ENCODE data around the gene FUOM.

FUOM gene

DNA sequence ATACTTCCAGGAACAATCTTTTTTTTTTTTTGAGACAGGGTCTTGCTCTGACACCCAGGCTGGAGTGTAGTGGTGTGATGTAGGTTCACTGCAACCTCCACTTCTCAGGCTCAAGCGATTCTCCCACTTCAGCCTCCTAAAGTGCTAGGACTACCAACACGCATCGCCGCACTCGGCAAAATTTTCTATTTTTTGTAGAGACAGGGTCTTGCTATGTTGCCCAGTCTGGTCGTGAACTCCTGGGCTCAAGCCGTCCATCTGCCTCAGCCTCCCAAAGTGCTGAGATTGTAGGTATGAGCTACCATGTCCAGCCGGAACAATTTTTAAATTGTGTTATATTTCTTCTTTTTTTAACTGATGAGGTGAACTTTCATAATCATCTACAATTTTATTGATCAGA, 47.0 kb downstream of the FUOM start:
- no peaks in the 10 kb centered on the region for H3K27me3 ChIP-seq (ENCODE audit: insufficient read depth, low read length)
- H3K27ac ChIP-seq (ENCODE audit: low read length), result no peak overlapping the region
- peaks cover 3% of the 10 kb centered on the region; the same call in 1 of the 2 replicates for H3K4me1 ChIP-seq (ENCODE audit: insufficient read depth, low read length)
- peaks cover 38% of the 10 kb centered on the region for H3K36me3 ChIP-seq (ENCODE audit: insufficient read depth, low read depth, low read length)
- no peaks in the 10 kb centered on the region for H3K9me3 ChIP-seq (ENCODE audit: insufficient read depth, low read depth, low read length)
- no peak overlapping the region for H3K9ac ChIP-seq (ENCODE audit: low read depth, low read length)
- H3K4me3 ChIP-seq (ENCODE audit: low read length), result no peak overlapping the region

GRCh38 chr10:133310399-133310755, 47.4 kb downstream of the FUOM start:
- H3K36me3 ChIP-seq (ENCODE audit: insufficient read depth, low read depth, low read length), result peaks cover 38% of the 10 kb centered on the region
- H3K9me3 ChIP-seq (ENCODE audit: insufficient read depth, low read depth, low read length), result no peaks in the 10 kb centered on the region
- H3K4me3 ChIP-seq (ENCODE audit: low read length), result no peak overlapping the region
- H3K27me3 ChIP-seq (ENCODE audit: insufficient read depth, low read length), result no peaks in the 10 kb centered on the region
- no peak overlapping the region for H3K9ac ChIP-seq (ENCODE audit: low read depth, low read length)
- H3K27ac ChIP-seq (ENCODE audit: low read length), result no peak overlapping the region
- peaks cover 3% of the 10 kb centered on the region; the same call in 1 of the 2 replicates for H3K4me1 ChIP-seq (ENCODE audit: insufficient read depth, low read length)

DNA sequence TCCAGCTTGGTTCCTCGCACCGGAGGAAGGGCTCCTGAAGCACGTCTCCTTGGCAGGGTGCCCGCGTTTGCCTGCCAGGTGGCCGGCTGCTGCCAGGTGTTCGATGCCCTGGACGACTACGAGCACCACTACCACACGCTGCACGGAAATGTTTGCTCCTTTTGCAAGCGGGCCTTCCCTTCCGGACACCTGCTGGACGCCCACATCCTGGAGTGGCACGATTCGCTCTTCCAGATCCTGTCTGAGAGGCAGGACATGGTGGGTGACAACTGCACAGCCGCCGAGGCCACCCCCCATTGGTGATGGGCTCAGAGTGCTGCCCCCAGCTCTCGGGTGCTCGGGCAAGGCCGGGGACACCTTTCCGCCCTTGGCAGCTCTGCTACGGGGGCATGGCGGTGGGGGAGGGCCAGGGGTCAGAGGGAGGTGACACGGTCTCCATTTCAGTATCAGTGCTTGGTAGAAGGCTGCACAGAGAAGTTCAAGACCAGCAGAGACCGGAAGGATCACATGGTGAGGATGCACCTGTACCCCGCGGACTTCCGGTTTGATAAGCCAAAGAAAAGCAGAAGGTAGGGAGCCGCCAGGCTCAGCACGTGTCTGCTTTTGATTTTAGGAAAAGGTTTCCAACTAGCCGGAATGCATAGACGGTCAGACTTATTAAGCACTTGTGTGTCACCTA, 48.0 kb downstream of the FUOM start:
- Histone ChIP-seq H3K36me3 (ENCODE audit: insufficient read depth, low read depth, low read length) (peaks cover 38% of the 10 kb centered on the region), H3K27me3 (ENCODE audit: insufficient read depth, low read length) (no peaks in the 10 kb centered on the region), H3K27ac (ENCODE audit: low read length) (no peak overlapping the region), H3K9me3 (ENCODE audit: insufficient read depth, low read depth, low read length) (no peaks in the 10 kb centered on the region), H3K4me1 (ENCODE audit: insufficient read depth, low read length) (peaks cover 3% of the 10 kb centered on the region; the same call in 1 of the 2 replicates), H3K4me3 (ENCODE audit: low read length) (peak overlapping the region; percentile 58; the same call in 1 of the 2 replicates), H3K9ac (ENCODE audit: low read depth, low read length) (no peak overlapping the region)

DNA sequence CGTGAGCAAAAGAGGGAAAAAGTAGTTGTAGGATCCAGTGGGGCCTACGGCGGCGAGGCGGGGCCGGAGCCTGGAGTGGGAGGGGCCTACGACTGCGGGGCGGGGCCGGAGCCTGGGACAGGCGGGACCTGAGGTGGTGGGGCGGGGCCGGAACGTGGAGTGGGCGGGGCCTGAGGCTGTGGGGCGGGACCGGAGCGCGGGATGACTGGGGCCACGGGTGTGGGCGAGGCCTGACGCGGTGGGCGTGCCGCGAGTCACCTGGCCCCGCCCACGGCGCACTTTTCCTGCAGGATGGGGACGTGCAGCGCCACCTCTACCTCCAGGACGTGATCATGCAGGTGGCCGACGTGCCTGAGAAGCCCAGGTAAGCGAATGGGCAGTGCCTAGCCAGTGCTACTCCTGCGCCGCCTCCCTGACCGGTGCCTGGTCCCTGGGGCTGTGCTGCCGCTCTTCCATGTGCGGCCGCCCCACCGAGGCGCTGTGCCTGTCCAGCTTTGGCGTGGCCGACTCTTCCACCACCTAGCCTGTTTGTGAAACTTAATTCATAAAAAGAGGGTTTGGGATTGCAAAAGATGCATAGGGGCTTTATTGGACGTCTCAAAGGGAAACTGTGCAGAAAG, 48.6 kb downstream of the FUOM start:
- Histone ChIP-seq H3K4me1 (ENCODE audit: insufficient read depth, low read length) (peaks cover 3% of the 10 kb centered on the region; the same call in 1 of the 2 replicates), H3K27ac (ENCODE audit: low read length) (peak overlapping the region; percentile 93), H3K9ac (ENCODE audit: low read depth, low read length) (peak overlapping the region; percentile 90), H3K36me3 (ENCODE audit: insufficient read depth, low read depth, low read length) (peaks cover 38% of the 10 kb centered on the region), H3K9me3 (ENCODE audit: insufficient read depth, low read depth, low read length) (no peaks in the 10 kb centered on the region), H3K27me3 (ENCODE audit: insufficient read depth, low read length) (no peaks in the 10 kb centered on the region), H3K4me3 (ENCODE audit: low read length) (peak overlapping the region; percentile 95)

DNA sequence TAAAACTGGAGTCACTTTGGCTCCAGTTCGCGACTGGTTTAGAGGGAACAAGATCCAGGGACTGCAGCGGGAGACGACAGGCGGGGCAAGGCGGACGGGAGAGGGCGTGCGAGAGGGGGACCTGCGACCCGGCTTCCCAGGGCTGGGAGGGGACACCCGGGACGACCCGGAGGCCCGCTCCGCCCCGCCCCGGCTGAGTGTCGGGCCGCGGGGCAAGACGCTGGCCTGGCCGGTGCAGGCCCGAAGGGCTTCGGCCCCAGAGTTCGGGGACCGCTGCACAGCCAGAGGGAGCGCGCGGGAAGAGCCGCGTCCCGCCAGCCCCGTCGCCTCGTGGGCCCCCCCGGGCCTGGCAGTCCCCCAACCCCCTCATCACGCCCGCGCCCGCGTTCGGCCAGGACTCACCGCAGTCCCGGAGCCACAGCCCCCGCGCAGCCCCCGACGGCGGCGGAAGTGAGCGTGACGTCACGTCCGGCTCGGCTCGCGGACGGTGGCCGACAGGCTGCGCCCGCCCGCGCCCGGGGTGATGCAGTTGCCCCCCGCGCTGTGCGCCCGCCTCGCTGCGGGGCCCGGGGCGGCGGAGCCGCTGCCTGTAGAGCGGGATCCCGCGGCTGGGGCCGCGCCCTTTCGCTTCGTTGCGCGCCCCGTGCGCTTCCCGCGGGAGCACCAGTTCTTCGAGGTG, 49.3 kb downstream of the FUOM start, which contains the start of the genes TUBGCP2 and ZNF511:
Gene TUBGCP2, minus strand, starts transcription at position 452 of the 679 bp plus-strand sequence. CDS start 5,931 bp downstream, outside the sequence.
Gene ZNF511, plus strand, starts transcription at position 494 of the 679 bp plus-strand sequence. Its CDS starts 30 bp downstream, at position 524.
- Histone ChIP-seq H3K4me1 (ENCODE audit: insufficient read depth, low read length) (peaks cover 3% of the 10 kb centered on the region; the same call in 1 of the 2 replicates), H3K36me3 (ENCODE audit: insufficient read depth, low read depth, low read length) (peaks cover 38% of the 10 kb centered on the region), H3K9ac (ENCODE audit: low read depth, low read length) (peak within 1 kb of the TSS; percentile 90), H3K4me3 (ENCODE audit: low read length) (peak within 1 kb of the TSS; percentile 95), H3K27ac (ENCODE audit: low read length) (peak within 1 kb of the TSS; percentile 93), H3K9me3 (ENCODE audit: insufficient read depth, low read depth, low read length) (no peaks in the 10 kb centered on the region), H3K27me3 (ENCODE audit: insufficient read depth, low read length) (no peaks in the 10 kb centered on the region)

DNA sequence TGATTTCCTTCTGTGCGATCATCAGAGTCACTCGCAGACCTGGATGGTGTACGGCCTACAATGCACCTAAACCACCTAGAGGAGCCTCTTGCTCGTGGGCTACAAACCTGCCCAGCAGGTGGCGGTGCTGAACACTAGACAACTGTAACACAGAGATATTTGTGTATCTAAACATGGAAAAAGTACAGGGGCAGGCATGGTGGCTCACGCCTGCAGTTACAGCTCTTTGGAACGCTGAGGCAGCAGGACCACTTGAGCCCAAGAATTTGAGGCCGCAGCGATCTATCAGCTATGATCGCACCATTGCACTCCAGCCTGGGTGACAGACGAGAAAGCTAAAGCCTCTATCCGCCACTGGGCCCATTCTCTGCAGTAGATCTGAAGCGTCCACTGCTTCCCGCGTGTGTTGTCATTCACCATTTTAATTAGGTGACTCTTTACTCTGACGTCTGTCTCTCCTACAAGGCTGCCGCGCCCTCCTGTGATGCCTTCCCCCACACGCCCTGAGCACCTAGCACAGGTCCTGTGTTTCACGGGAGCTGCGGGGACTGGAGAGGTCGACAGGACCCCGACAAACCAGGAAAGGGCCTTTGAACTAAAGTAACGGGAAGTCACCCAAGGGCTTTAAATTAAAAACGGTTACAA, 49.9 kb downstream of the FUOM start:
- Histone ChIP-seq H3K36me3 (ENCODE audit: insufficient read depth, low read depth, low read length) (peaks cover 35% of the 10 kb centered on the region), H3K27me3 (ENCODE audit: insufficient read depth, low read length) (no peaks in the 10 kb centered on the region), H3K4me1 (ENCODE audit: insufficient read depth, low read length) (peaks cover 3% of the 10 kb centered on the region; the same call in 1 of the 2 replicates), H3K27ac (ENCODE audit: low read length) (no peak overlapping the region), H3K9me3 (ENCODE audit: insufficient read depth, low read depth, low read length) (no peaks in the 10 kb centered on the region), H3K9ac (ENCODE audit: low read depth, low read length) (peak overlapping the region; percentile 90), H3K4me3 (ENCODE audit: low read length) (peak overlapping the region; percentile 95)

DNA sequence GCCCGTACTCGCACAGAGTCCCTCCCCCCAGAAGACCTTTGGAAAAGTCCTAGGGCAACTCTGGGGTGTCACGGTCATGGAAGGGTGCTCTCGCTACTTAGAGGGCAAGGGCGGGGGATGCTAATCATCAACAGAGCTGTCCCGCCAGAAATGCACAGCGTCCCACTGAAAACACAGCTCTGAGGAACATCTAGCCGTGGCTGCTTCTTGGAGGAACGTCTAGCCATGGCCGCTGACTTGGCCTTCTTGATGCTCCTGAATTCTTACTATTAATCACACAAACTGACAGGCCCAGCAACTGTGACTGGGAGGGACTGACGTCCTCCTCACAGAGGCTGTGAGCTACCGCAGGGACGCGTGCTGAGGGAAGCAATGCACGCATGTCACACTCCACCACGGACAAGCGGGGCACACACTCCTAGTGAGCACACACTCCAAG, 50.9 kb downstream of the FUOM start:
- H3K4me3 ChIP-seq (ENCODE audit: low read length), result no peak overlapping the region; the same call in 1 of the 2 replicates
- H3K36me3 ChIP-seq (ENCODE audit: insufficient read depth, low read depth, low read length), result peaks cover 30% of the 10 kb centered on the region
- no peak overlapping the region for H3K27ac ChIP-seq (ENCODE audit: low read length)
- H3K9ac ChIP-seq (ENCODE audit: low read depth, low read length), result no peak overlapping the region
- H3K27me3 ChIP-seq (ENCODE audit: insufficient read depth, low read length), result no peaks in the 10 kb centered on the region
- H3K4me1 ChIP-seq (ENCODE audit: insufficient read depth, low read length), result peaks cover 3% of the 10 kb centered on the region; the same call in 1 of the 2 replicates
- no peaks in the 10 kb centered on the region for H3K9me3 ChIP-seq (ENCODE audit: insufficient read depth, low read depth, low read length)

- no peaks in the 10 kb centered on the region for H3K27me3 ChIP-seq (ENCODE audit: insufficient read depth, low read length)
- no peak overlapping the region for H3K4me3 ChIP-seq (ENCODE audit: low read length)
- peaks cover 21% of the 10 kb centered on the region for H3K36me3 ChIP-seq (ENCODE audit: insufficient read depth, low read depth, low read length)
- H3K9me3 ChIP-seq (ENCODE audit: insufficient read depth, low read depth, low read length), result no peaks in the 10 kb centered on the region
- H3K9ac ChIP-seq (ENCODE audit: low read depth, low read length), result no peak overlapping the region
- H3K27ac ChIP-seq (ENCODE audit: low read length), result no peak overlapping the region
- H3K4me1 ChIP-seq (ENCODE audit: insufficient read depth, low read length), result peaks cover 3% of the 10 kb centered on the region; the same call in 1 of the 2 replicates
Measured at GRCh38 chr10:133306097-133306476, 51.7 kb downstream of the FUOM start.
